Measurements from ENCODE around the gene CENPM. TPM values are rescaled to one million over a fixed set of nuclear protein-coding genes. Genes with fewer than 3 reads are reported as not detected.

The CENPM gene
- total and polyA plus RNA-seq, 2 experiments from 2014 or later, result 50.0 to 61.6 TPM

DNA sequence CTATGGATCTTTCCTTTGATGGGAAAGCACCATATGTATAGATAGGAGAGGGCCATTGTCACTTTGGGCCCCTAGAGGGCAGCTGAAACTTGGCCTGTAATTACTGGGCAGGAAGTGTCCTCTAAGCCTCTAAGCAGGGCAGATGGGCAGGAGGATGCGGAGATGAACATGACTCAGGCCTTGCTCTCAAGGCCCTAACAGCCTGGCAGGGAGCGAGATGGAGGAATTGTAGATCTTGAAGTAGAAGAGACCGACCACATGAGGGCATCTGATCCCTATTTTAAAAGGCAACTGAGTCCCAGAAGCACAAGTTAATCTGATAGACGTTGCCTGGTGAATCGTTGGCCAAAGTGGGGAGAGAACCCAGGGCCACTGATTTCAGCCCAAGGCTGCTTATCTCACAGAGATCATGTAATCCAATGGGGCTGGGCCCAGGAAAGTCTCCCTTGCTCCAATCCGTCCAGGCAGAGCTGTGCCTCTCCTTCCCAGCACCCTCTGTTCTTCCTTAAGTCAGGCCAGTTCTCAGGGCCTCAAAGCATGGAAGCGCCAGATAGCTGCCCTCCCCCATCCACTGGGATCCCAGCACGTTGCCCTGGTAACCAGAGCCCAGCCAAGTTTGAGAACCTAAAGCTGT lies 19.8 kb upstream of the CENPM start:
- H3K27ac Mint-ChIP-seq, result no peak overlapping the region; the same call in 1 of the 2 replicates
- H3K4me3 Mint-ChIP-seq, result no peak overlapping the region
- ATAC-seq (peak; percentile 57), DNase-seq (ENCODE audit: low spot score) (peak; percentile 83)
- Histone ChIP-seq H3K4me2 (no peak overlapping the region), H3K36me3 (ENCODE audit: insufficient read depth) (no peaks in the 10 kb centered on the region), H3K27me3 (ENCODE audit: insufficient read depth) (no peaks in the 10 kb centered on the region), H3K4me1 (ENCODE audit: insufficient read depth) (no peaks in the 10 kb centered on the region; the same call in 1 of the 2 replicates), H4K20me1 (replicated peaks; ENCODE audit: insufficient read depth) (no peaks in the 10 kb centered on the region), H3K9me2 (ENCODE audit: insufficient read depth) (no peaks in the 10 kb centered on the region), H3F3A (replicated peaks; ENCODE audit: low read depth) (0 out of 2 replicates have a peak, but pooled peaks cover 2% of the 10 kb centered on the region), H3K27ac (ENCODE audit: low read depth) (no peak overlapping the region), H3K4me3 (no peak overlapping the region), H3K79me2 (replicated peaks; ENCODE audit: insufficient read depth) (no peaks in the 10 kb centered on the region), H2AFZ (no peak overlapping the region)
- H3K27me3 Mint-ChIP-seq (ENCODE audit: insufficient read depth, low read depth, poor library complexity), result peaks cover 12% of the 10 kb centered on the region
- H3K36me3 Mint-ChIP-seq (ENCODE audit: low read depth), result no peaks in the 10 kb centered on the region
- peaks cover 9% of the 10 kb centered on the region; the same call in 1 of the 3 replicates for H3K9me3 Mint-ChIP-seq
- TF ChIP-seq, protein P1, sequence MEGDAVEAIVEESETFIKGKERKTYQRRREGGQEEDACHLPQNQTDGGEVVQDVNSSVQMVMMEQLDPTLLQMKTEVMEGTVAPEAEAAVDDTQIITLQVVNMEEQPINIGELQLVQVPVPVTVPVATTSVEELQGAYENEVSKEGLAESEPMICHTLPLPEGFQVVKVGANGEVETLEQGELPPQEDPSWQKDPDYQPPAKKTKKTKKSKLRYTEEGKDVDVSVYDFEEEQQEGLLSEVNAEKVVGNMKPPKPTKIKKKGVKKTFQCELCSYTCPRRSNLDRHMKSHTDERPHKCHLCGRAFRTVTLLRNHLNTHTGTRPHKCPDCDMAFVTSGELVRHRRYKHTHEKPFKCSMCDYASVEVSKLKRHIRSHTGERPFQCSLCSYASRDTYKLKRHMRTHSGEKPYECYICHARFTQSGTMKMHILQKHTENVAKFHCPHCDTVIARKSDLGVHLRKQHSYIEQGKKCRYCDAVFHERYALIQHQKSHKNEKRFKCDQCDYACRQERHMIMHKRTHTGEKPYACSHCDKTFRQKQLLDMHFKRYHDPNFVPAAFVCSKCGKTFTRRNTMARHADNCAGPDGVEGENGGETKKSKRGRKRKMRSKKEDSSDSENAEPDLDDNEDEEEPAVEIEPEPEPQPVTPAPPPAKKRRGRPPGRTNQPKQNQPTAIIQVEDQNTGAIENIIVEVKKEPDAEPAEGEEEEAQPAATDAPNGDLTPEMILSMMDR (conservative IDR thresholded peaks at IDR 0.05; ENCODE audit: low read depth in 2 of 2), result peak; percentile 59 to 73
- no peak for TF ChIP-seq JUNB (IDR thresholded peaks at IDR 0.05; ENCODE audit: unreplicated experiment)
- peaks cover 20% of the 10 kb centered on the region for H3K4me1 Mint-ChIP-seq

DNA sequence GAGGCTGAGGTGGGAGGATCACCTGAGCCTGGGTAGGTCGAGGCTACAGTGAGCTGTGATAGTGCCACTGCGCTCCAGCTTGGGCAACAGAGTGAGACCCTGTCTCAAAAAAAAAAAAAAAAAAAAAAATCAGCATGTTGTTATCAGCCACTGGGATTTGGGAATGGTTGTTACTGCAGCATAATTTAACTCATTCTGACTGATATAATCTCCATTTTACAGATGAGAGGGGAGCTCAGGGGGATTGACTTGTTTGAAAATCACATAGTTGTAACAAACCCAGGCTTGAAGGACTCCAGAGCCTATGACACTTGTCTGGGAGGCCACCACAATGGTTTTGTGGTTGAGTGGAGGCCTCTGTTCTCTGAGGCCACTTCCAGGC lies 19.3 kb upstream of the CENPM start:
- H2AFZ ChIP-seq, result no peak overlapping the region
- H3K9me2 ChIP-seq (ENCODE audit: insufficient read depth), result no peaks in the 10 kb centered on the region
- Mint-ChIP-seq H3K36me3 (ENCODE audit: low read depth) (no peaks in the 10 kb centered on the region), H3K9me3 (peaks cover 9% of the 10 kb centered on the region; the same call in 1 of the 3 replicates), H3K4me3 (no peak overlapping the region), H3K4me1 (peaks cover 20% of the 10 kb centered on the region), H3K27ac (no peak overlapping the region; the same call in 1 of the 2 replicates), H3K27me3 (ENCODE audit: insufficient read depth, low read depth, poor library complexity) (peaks cover 12% of the 10 kb centered on the region)
- DNase-seq (ENCODE audit: low spot score) (no peak), ATAC-seq (no peak)
- no peaks in the 10 kb centered on the region for H3K79me2 ChIP-seq (replicated peaks; ENCODE audit: insufficient read depth)
- H3K4me3 ChIP-seq, result no peak overlapping the region
- H3K27ac ChIP-seq (ENCODE audit: low read depth), result no peak overlapping the region
- H3K4me1 ChIP-seq (ENCODE audit: insufficient read depth), result no peaks in the 10 kb centered on the region; the same call in 1 of the 2 replicates
- no peak overlapping the region for H3K4me2 ChIP-seq
- H3K27me3 ChIP-seq (ENCODE audit: insufficient read depth), result no peaks in the 10 kb centered on the region
- no peaks in the 10 kb centered on the region for H4K20me1 ChIP-seq (replicated peaks; ENCODE audit: insufficient read depth)
- H3K36me3 ChIP-seq (ENCODE audit: insufficient read depth), result no peaks in the 10 kb centered on the region
- H3F3A ChIP-seq (replicated peaks; ENCODE audit: low read depth), result 0 out of 2 replicates have a peak, but pooled peaks cover 2% of the 10 kb centered on the region
- TF ChIP-seq EZH2 (IDR thresholded peaks at IDR 0.05; ENCODE audit: low read depth, unreplicated experiment) (no peak), CREB1 (CRISPR knock-in tag; IDR thresholded peaks at IDR 0.05; ENCODE audit: low read depth) (no peak), NANOG (IDR thresholded peaks at IDR 0.05; ENCODE audit: borderline replicate concordance) (no peak), ZNF114 (CRISPR knock-in tag; IDR thresholded peaks at IDR 0.05) (no peak), STAT1 (IDR thresholded peaks at IDR 0.05; ENCODE audit: unreplicated experiment) (no peak)
- TF ChIP-seq, protein P2, sequence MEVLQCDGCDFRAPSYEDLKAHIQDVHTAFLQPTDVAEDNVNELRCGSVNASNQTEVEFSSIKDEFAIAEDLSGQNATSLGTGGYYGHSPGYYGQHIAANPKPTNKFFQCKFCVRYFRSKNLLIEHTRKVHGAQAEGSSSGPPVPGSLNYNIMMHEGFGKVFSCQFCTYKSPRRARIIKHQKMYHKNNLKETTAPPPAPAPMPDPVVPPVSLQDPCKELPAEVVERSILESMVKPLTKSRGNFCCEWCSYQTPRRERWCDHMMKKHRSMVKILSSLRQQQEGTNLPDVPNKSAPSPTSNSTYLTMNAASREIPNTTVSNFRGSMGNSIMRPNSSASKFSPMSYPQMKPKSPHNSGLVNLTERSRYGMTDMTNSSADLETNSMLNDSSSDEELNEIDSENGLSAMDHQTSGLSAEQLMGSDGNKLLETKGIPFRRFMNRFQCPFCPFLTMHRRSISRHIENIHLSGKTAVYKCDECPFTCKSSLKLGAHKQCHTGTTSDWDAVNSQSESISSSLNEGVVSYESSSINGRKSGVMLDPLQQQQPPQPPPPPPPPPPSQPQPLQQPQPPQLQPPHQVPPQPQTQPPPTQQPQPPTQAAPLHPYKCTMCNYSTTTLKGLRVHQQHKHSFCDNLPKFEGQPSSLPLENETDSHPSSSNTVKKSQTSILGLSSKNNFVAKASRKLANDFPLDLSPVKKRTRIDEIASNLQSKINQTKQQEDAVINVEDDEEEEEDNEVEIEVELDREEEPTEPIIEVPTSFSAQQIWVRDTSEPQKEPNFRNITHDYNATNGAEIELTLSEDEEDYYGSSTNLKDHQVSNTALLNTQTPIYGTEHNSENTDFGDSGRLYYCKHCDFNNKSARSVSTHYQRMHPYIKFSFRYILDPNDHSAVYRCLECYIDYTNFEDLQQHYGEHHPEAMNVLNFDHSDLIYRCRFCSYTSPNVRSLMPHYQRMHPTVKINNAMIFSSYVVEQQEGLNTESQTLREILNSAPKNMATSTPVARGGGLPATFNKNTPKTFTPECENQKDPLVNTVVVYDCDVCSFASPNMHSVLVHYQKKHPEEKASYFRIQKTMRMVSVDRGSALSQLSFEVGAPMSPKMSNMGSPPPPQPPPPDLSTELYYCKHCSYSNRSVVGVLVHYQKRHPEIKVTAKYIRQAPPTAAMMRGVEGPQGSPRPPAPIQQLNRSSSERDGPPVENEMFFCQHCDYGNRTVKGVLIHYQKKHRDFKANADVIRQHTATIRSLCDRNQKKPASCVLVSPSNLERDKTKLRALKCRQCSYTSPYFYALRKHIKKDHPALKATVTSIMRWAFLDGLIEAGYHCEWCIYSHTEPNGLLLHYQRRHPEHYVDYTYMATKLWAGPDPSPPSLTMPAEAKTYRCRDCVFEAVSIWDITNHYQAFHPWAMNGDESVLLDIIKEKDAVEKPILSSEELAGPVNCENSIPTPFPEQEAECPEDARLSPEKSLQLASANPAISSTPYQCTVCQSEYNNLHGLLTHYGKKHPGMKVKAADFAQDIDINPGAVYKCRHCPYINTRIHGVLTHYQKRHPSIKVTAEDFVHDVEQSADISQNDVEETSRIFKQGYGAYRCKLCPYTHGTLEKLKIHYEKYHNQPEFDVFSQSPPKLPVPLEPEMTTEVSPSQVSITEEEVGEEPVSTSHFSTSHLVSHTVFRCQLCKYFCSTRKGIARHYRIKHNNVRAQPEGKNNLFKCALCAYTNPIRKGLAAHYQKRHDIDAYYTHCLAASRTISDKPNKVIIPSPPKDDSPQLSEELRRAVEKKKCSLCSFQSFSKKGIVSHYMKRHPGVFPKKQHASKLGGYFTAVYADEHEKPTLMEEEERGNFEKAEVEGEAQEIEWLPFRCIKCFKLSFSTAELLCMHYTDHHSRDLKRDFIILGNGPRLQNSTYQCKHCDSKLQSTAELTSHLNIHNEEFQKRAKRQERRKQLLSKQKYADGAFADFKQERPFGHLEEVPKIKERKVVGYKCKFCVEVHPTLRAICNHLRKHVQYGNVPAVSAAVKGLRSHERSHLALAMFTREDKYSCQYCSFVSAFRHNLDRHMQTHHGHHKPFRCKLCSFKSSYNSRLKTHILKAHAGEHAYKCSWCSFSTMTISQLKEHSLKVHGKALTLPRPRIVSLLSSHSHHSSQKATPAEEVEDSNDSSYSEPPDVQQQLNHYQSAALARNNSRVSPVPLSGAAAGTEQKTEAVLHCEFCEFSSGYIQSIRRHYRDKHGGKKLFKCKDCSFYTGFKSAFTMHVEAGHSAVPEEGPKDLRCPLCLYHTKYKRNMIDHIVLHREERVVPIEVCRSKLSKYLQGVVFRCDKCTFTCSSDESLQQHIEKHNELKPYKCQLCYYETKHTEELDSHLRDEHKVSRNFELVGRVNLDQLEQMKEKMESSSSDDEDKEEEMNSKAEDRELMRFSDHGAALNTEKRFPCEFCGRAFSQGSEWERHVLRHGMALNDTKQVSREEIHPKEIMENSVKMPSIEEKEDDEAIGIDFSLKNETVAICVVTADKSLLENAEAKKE (CRISPR knock-in tag; IDR thresholded peaks at IDR 0.05), result no peak
- TF ChIP-seq, protein P1 (conservative IDR thresholded peaks at IDR 0.05; ENCODE audit: low read depth in 2 of 2), result no peak

Measured in GM23338 (cell line).